Lower leg skin (tissue), 3 donors: ENCODE data around the gene PRPF19.

Experiments
- CTCF ChIP-seq, 3 donors: fragments of 450-650 bp; IDR thresholded peaks; one replicate each; pipeline ENCODE4 v1.5.1; 2016; ENCODE audit warnings: antibody characterized with exemption in 3 of 3, mild to moderate bottlenecking in 3 of 3, moderate library complexity in 2 of 3
- POLR2A ChIP-seq, 2 donors: fragments of 450-650 bp; IDR thresholded peaks; one replicate each; pipeline ENCODE4 v1.6.1; 2016 to 2017; ENCODE audit warnings: antibody characterized with exemption in 2 of 2, mild to moderate bottlenecking in 1 of 2, moderate library complexity in 1 of 2

GRCh38 chr11:60844045-60844869, 62.1 kb downstream of the PRPF19 start:
- TF ChIP-seq CTCF (IDR thresholded peaks at IDR 0.05) (no peak), POLR2A (IDR thresholded peaks at IDR 0.05) (no peak)
